OCI-LY3 (cell line): ENCODE data around the gene PRR14.

Experiments
- H2AFZ ChIP-seq: fragments of 200-600, 300-600 bp; shearing (Covaris generic); 2 replicates; pipeline ENCODE4 v1.6.0; 2014; ENCODE audit warnings: antibody characterized with exemption, low read depth, low read length
- H3K27ac ChIP-seq: fragments of 200-600, 300-600 bp; sonication (generic); 2 replicates; pipeline ENCODE4 v1.5.1; 2014; ENCODE audit warnings: mild to moderate bottlenecking, low read length, moderate library complexity, mixed read lengths
- H3K27me3 ChIP-seq: fragments of 200-600, 300-600 bp; sonication (generic); 2 replicates; pipeline ENCODE4 v1.6.1; 2014; ENCODE audit warnings: low read depth, low read length, mixed read lengths
- H3K36me3 ChIP-seq: fragments of 200-600, 300-600 bp; sonication (generic); replicated peaks from 2 replicates; pipeline ENCODE3; 2014; ENCODE audit warnings: low read depth, low read length, mixed read lengths
- H3K4me1 ChIP-seq: fragments of 300-600, 200-600 bp; sonication (generic); 2 replicates; pipeline ENCODE4 v1.6.1; 2014; ENCODE audit warnings: low read length, mixed read lengths
- H3K4me2 ChIP-seq: fragments of 200-600, 300-600 bp; sonication (generic); 2 replicates; pipeline ENCODE4 v1.6.1; 2014; ENCODE audit warnings: low read length, mixed read lengths
- H3K4me3 ChIP-seq: fragments of 300-600, 200-600 bp; sonication (generic); 2 replicates; pipeline ENCODE4 v1.5.1; 2014; ENCODE audit warnings: antibody characterized with exemption, mild to moderate bottlenecking, low read length, moderate library complexity
- H3K79me2 ChIP-seq: fragments of 300-600, 200-600 bp; shearing (Covaris generic); 2 replicates; pipeline ENCODE4 v1.6.1; 2014; ENCODE audit warnings: mild to moderate bottlenecking, low read length, mixed read lengths
- H3K9ac ChIP-seq: fragments of 300-600, 200-600 bp; shearing (Covaris generic); 2 replicates; pipeline ENCODE4 v1.6.0; 2014; ENCODE audit warnings: mild to moderate bottlenecking, low read length, moderate library complexity
- H3K9me3 ChIP-seq: fragments of 200-600, 300-600 bp; shearing (Covaris generic); 2 replicates; pipeline ENCODE4 v1.6.1; 2014; ENCODE audit warnings: low read length, mixed read lengths; ENCODE audit not compliant: insufficient read depth
- H4K20me1 ChIP-seq: fragments of 200-600, 300-600 bp; sonication (generic); 2 replicates; pipeline ENCODE4 v1.6.1; 2016; ENCODE audit warnings: low read length, mixed read lengths; ENCODE audit not compliant: insufficient read depth
- EZH2phosphoT487 ChIP-seq: fragments of 200-600 bp; shearing (Covaris generic); IDR thresholded peaks from 2 replicates; pipeline ENCODE4 v1.6.1; 2018; ENCODE audit warnings: antibody characterized with exemption, mixed run types, low read depth
- TF ChIP-seq, protein P1 (sequence below): fragments of 200-600, 300-600 bp; sonication (generic); IDR thresholded peaks from 2 replicates; pipeline ENCODE4 v1.5.1; 2014; ENCODE audit warnings: antibody characterized with exemption, low read length, low read depth

Gene PRR14

DNA sequence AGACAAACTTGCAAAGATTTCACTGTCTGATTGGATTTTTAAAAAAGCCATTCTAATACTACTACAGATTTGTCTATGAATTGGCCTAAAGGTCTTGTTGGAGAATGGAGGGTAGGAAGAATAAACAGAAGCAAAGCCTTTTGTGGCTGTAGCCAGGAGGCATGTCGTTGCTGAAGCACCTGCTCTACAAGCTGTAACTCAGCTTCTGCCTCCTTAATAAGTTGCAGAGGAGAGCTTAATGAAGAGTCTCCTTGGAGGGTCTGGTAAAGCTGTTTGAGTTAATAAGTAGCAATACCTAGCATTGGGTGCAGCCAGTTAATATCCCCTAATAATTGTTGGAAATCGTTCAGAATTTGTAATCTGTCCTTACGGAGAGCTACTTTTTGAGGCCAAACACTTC is 30.6 kb upstream of the PRR14 start:
- TF ChIP-seq, protein P1, sequence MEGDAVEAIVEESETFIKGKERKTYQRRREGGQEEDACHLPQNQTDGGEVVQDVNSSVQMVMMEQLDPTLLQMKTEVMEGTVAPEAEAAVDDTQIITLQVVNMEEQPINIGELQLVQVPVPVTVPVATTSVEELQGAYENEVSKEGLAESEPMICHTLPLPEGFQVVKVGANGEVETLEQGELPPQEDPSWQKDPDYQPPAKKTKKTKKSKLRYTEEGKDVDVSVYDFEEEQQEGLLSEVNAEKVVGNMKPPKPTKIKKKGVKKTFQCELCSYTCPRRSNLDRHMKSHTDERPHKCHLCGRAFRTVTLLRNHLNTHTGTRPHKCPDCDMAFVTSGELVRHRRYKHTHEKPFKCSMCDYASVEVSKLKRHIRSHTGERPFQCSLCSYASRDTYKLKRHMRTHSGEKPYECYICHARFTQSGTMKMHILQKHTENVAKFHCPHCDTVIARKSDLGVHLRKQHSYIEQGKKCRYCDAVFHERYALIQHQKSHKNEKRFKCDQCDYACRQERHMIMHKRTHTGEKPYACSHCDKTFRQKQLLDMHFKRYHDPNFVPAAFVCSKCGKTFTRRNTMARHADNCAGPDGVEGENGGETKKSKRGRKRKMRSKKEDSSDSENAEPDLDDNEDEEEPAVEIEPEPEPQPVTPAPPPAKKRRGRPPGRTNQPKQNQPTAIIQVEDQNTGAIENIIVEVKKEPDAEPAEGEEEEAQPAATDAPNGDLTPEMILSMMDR = no peak
- no peak for TF ChIP-seq EZH2phosphoT487
- no peak overlapping the region for H2AFZ ChIP-seq
- H4K20me1 ChIP-seq = no peaks in the 10 kb centered on the region
- no peaks in the 10 kb centered on the region for H3K79me2 ChIP-seq
- no peak overlapping the region for H3K4me3 ChIP-seq
- peaks cover 4% of the 10 kb centered on the region; the same call in 1 of the 2 replicates for H3K4me1 ChIP-seq
- no peak overlapping the region for H3K9ac ChIP-seq
- H3K4me2 ChIP-seq = no peak overlapping the region
- H3K27me3 ChIP-seq = peaks cover 14% of the 10 kb centered on the region; the same call in 1 of the 2 replicates
- no peak overlapping the region for H3K27ac ChIP-seq
- no peaks in the 10 kb centered on the region for H3K36me3 ChIP-seq
- no peaks in the 10 kb centered on the region for H3K9me3 ChIP-seq

DNA sequence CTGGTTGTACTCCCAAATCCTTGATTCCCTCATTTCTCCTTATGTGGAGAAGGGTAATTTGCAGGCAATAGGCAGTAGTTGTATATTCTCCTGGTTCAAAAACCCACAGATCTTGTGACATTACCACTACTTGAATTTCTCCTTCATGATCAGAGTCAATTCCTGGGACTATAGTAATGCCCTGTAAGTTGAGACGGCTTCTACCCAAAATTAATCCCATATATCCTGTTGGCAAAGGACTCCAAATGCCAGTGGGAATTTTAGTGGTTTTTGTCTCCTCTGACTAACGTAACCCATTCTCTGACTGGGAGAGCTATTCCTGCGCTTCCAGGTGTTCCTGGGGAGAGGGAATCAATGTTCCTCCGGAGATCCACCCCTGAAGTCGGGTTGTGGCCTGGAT is 29.0 kb upstream of the PRR14 start:
- no peak overlapping the region for H3K4me2 ChIP-seq
- no peak overlapping the region for H3K27ac ChIP-seq
- peaks cover 14% of the 10 kb centered on the region; the same call in 1 of the 2 replicates for H3K27me3 ChIP-seq
- H3K79me2 ChIP-seq = no peaks in the 10 kb centered on the region
- H3K4me3 ChIP-seq = no peak overlapping the region
- no peaks in the 10 kb centered on the region for H3K36me3 ChIP-seq
- H4K20me1 ChIP-seq = no peaks in the 10 kb centered on the region
- H2AFZ ChIP-seq = no peak overlapping the region
- H3K9ac ChIP-seq = no peak overlapping the region
- TF ChIP-seq, protein P1 = no peak
- TF ChIP-seq EZH2phosphoT487 = no peak
- no peaks in the 10 kb centered on the region for H3K4me1 ChIP-seq
- H3K9me3 ChIP-seq = no peaks in the 10 kb centered on the region

DNA sequence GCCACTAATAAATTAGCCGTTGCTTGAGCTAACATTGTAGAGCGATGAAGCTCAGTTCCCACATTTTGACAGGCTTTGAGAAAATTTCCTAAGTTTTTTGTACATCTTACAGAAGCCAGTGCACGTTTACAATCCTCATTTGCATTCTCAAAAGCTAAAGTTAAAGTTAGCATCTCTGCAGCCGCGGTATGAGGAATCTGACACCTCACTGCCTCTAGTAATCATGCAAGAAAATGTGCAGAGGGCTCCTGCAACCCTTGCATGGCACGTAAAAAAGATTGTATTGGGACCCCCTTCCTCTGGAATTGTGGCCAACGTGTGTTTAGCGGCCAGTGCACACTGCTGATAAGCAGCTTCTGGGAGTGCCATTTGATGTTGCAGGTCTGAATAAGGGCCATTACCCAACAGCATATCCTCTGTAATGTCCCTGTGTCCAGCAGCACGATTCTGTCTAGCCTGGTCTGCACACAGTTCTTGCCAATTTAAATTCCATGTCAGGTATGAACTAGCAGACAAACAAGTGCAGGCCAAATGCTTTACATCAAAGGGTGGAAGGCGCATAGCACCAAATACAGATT is 28.2 kb upstream of the PRR14 start:
- Histone ChIP-seq H3K4me2 (no peak overlapping the region), H3K27me3 (peaks cover 14% of the 10 kb centered on the region; the same call in 1 of the 2 replicates), H3K4me3 (no peak overlapping the region), H3K9me3 (no peaks in the 10 kb centered on the region), H4K20me1 (no peaks in the 10 kb centered on the region), H3K79me2 (no peaks in the 10 kb centered on the region), H3K36me3 (no peaks in the 10 kb centered on the region), H3K9ac (no peak overlapping the region), H3K4me1 (no peaks in the 10 kb centered on the region), H2AFZ (no peak overlapping the region), H3K27ac (no peak overlapping the region)
- TF ChIP-seq, protein P1 = no peak
- no peak for TF ChIP-seq EZH2phosphoT487

DNA sequence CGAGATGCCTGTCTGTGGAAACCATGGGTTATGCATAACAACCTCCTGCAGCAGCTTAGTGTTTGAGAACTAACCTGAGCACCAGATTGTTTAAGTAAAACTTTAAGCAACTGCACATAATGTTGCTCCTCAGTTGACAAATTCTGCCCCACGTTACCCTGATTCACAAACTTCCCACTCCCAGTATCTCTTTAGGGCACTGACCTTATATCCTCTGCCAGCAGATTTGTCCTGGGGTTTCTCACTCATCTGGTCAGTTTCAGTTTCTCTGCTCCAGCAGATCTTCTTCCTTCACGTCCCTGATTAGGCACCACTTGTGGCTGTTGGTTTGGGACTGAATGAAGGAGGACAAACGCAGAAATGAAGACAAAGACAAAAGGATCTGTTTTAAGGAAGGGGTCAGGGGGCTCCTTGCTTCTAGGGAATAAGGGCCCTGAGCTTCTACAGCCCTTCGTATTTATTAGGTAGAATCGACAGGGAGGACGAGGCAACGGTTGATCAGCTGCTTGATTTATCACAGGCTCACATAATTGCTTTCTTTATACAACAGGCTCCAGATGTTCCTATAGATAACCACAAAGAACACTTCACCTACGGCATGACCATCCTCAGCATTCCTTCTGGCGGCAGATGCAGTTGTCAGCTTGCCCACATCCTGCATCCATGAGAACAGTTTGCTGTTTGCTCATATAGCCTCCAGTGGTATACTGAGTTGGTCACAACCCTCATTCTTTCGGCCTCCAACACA is 27.1 kb upstream of the PRR14 start:
- Histone ChIP-seq H3K9me3 (no peaks in the 10 kb centered on the region), H3K4me2 (no peak overlapping the region), H4K20me1 (no peaks in the 10 kb centered on the region), H3K79me2 (no peaks in the 10 kb centered on the region), H3K9ac (no peak overlapping the region), H3K36me3 (no peaks in the 10 kb centered on the region), H3K27me3 (peaks cover 14% of the 10 kb centered on the region; the same call in 1 of the 2 replicates), H3K27ac (no peak overlapping the region), H3K4me1 (peaks cover 2% of the 10 kb centered on the region; the same call in 1 of the 2 replicates), H2AFZ (no peak overlapping the region), H3K4me3 (no peak overlapping the region)
- TF ChIP-seq EZH2phosphoT487 = no peak
- TF ChIP-seq, protein P1 = no peak
